GM12873 (cell line): ENCODE data around the gene RFX2.

ENCODE experiments used
- TF ChIP-seq, protein P1 (sequence below): IDR thresholded peaks from 2 replicates; pipeline ENCODE4 v1.5.1; 2012; ENCODE audit warnings: low read depth, mild to moderate bottlenecking, moderate library complexity, low read length, control low read depth; ENCODE audit not compliant: insufficient read depth; ENCODE audit errors: missing control alignments

RFX2 gene

DNA sequence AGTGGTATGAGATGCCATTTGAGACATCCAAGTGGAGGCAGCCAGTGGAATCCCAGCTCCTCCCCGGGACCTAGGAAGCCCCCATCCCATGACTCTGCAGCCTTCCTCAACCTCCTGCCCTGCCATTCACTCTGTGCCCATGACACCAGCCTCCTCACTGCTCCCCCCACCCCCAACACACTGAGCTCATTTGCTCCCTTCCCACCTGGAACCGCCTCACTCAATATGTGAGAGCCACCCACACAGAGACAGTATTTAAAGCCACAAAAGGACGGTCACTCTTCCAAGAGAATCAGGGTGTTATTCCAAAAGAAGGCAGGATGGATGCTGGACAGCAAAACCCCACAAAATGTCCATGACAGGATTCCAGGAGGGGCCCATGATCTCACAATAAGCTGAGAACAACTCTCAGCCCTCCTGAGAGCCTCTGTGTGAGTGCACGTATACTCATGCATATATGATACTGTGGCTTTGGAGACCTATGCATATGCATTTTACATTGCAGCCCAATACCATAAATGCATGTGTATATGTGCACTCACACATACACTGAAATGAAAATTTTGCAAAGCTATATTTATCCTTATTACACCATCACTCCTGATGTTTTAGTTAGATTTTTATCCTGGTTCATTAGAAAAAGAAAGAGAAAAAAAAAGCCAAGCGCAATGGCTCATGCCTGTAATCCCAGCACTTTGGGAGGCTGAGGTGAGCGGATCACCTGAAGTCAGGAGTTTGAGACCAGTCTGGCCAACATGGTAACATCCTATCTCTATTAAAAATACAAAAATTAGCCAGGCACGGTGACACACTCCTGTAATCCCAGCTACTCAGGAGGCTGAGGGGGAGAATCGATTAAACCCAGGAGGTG is 121.5 kb downstream of the RFX2 start:
- TF ChIP-seq, protein P1, sequence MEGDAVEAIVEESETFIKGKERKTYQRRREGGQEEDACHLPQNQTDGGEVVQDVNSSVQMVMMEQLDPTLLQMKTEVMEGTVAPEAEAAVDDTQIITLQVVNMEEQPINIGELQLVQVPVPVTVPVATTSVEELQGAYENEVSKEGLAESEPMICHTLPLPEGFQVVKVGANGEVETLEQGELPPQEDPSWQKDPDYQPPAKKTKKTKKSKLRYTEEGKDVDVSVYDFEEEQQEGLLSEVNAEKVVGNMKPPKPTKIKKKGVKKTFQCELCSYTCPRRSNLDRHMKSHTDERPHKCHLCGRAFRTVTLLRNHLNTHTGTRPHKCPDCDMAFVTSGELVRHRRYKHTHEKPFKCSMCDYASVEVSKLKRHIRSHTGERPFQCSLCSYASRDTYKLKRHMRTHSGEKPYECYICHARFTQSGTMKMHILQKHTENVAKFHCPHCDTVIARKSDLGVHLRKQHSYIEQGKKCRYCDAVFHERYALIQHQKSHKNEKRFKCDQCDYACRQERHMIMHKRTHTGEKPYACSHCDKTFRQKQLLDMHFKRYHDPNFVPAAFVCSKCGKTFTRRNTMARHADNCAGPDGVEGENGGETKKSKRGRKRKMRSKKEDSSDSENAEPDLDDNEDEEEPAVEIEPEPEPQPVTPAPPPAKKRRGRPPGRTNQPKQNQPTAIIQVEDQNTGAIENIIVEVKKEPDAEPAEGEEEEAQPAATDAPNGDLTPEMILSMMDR, result no peak

DNA sequence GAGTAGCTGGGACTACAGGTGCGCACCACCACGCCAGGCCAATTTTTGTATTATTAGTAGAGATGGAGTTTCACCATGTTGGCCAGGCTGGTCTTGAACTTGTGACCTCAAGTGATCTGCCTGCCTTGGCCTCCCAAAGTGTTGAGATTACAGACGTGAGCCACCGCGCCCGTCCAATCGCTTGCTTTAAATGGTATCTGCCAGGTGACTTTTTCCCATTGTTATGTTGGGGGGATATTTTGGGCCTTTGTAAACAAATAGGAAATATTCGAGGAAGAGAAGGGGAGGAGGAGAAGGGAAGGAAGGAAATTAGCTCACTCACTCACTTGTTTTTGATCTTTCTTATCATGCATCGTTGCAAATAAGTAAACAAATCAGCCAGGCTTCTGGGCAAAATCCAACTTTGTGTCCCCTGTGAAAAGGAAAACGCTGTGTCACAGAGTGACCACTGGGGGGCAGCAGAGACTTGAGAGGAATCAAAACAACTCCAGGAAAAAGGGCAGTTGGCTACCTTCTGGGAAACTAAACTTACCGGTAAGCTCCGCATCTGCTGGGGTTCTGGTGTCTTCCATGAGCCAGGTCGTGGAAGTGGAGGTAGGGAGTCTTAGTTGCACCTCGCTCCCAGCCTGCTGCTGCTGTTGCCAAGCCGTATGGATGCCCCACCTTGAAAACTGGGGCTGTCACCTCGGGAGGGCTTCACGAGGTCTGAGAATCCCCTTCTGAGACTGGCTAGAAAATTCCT is 123.1 kb downstream of the RFX2 start:
- TF ChIP-seq, protein P1, result peak; percentile 91

DNA sequence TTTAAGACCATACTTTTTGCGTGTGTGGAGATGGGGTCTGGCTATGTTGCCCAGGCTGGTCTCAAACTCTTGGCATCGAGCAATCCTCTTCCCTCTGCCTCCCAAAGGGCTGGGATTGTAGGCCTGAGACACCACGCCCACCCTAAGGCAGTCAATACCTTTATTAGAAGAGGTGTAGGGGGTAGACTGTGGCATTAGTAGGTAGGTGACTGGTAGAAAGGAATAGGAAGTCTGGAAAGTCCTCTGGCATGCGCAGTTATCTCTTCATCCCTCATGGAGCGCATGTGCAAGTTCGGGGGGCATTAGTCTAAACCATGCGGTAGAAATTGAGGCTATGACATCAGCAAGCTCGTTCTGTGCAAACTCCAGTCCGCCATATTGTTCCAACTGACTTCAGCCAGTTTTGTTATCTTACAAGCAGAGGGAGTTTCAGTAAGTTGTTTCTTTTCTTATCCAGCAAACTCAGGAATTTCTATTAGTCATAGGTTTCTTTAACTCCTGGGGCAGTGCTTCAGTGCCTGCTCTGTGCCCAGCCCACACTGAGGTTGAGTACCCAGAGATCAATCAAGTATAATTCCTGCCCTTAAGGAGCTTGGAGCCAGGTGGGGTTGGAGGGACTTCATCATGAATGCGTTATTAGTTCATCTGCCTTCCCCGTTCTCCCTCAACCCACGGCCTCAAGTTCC is 125.1 kb downstream of the RFX2 start:
- TF ChIP-seq, protein P1, result no peak

DNA sequence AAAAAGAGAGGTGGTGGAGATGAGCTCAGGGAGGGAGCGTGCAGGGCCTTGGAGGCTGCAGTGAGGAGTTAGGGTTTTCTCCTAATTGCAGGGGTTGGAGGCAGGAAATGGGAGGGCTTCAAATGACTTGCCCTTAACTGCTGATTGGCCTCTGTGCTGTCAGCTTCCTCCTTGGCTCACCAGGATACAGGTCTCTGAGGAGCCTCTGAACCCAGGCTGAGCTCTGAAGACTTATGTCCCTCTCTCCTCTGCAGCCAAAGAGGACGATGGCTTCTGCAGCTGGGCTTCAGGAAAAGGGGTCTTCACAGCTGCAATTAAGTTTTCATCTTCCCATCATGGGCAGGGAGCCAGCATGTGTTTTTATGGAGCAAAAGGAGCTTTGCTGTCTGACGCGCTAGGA is 125.7 kb downstream of the RFX2 start:
- TF ChIP-seq, protein P1, result no peak

DNA sequence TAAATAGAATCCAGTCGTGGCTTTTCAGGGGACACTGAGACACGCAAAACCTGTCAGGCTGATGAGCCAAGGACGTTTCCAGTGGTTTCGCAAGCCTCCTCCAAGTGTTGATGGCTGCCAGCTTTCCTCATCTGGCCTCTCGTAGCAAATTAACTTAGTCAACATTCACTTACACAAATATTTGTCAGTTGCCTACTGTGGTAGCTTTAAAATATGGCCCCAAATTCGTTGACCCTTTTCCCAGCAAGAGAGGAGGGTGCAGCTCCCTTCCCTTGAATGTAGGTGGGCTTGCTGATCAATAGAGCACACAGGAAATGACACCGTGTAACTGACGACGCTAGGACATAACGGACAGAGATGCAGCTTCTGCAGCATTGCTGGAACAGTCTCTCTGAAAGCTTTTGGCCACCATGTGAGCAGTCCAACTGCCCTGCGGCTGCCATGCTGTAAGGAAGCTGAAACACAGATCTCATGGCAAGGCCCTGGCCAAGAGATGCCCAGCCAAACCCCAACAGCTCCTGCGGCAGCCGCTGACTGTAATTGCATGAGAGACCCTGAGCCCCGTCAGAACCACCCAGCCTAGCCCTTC is 126.8 kb downstream of the RFX2 start:
- TF ChIP-seq, protein P1, result no peak

DNA sequence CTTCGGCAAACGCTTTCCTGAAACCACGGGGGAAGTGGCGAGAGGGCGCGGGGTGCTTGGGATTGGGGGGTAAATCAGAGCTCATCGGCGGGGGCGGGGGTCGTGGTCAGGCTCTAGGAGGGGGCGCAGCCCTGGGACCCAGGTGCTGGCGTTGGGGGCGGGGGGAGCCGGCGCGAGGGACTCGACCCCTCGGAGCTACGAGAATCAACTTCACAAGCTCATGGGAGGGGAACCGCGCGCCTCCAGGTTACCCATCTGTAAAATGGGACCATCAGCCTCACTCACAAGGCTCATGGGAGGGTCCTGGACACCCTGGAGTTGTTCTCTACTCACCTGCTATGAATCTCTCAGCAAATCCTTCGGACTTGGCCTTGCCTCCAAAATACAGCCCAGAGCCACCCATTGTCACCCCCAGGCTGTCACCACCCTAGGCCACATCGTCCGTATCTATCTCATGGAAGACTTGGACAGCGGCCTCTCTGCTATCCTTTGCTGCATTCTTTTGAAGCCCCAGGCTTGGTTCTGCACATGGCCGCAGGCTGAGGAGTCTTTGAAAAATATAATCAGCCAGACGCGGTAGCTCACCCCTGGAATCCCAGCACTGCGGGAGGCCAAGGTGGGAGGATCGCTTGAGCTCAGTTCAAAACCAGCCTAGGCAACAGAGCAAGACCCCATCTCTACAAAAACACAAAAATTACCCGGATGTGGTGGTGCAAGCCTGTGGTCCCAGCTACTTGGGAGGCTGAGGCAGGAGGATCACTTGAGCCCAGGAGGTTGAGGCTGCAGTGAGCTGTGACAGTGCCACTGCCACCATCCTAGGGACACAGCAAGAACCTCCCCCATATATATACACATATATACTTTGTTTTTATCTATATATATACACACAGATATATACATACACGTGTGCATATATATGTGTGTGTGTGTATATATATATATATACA is 131.4 kb downstream of the RFX2 start:
- TF ChIP-seq, protein P1, result no peak
